ENCODE results near the gene COX6A1.

COX6A1 gene

DNA sequence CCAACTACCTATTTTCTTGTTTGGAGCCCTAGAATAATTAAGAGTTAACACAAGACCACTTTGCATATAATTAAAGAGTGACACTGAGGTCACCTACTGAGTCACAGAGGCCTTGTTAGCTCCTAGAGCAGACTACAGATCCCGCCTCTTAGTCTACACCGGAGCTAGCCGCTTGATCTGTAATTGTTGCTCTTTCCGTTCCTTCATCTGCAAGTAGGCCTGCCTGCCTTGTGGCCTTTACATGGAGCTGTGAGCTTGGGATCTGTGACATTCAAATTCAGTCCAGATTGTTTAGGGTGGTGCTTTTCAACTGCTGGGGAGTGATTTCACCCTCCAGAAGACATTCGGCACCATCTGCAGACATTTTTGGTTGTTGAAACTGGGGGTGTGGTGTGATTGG lies 52.4 kb downstream of the COX6A1 start:
- DNase-seq (ENCODE audit: low read depth in 1 of 2, low spot score in 1 of 2): no peak

Measured in stimulated activated CD4-positive, alpha-beta T cell treated with anti-CD3 and anti-CD28 coated beads, Interleukin-15, amount 100 ng/mL, for 1 hour (primary cell).